Measurements from ENCODE around the gene CD55.

DNA sequence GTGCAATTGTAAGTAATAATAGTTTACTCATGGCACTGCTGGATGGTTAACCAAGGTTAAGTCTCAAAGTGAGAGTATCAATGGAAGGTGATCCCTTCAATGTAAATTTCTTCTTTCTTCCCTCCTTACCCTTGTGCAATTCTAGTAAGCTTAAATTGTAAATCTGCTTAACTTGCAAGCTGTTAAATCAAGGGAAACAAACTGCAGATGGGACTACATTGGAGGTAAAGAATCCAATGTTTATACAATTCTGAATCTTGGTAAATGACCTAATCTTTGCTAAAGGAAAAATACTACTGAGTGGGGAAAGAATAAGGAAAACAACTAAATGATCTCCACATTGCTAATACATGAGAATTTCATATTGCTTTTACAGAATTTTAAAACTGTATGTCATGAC, 6.7 kb upstream of the CD55 start:
- TF ChIP-seq POLR2A (IDR thresholded peaks at IDR 0.05) = no peak
- no peak for TF ChIP-seq EP300 (IDR thresholded peaks at IDR 0.05)
- TF ChIP-seq, protein P1, sequence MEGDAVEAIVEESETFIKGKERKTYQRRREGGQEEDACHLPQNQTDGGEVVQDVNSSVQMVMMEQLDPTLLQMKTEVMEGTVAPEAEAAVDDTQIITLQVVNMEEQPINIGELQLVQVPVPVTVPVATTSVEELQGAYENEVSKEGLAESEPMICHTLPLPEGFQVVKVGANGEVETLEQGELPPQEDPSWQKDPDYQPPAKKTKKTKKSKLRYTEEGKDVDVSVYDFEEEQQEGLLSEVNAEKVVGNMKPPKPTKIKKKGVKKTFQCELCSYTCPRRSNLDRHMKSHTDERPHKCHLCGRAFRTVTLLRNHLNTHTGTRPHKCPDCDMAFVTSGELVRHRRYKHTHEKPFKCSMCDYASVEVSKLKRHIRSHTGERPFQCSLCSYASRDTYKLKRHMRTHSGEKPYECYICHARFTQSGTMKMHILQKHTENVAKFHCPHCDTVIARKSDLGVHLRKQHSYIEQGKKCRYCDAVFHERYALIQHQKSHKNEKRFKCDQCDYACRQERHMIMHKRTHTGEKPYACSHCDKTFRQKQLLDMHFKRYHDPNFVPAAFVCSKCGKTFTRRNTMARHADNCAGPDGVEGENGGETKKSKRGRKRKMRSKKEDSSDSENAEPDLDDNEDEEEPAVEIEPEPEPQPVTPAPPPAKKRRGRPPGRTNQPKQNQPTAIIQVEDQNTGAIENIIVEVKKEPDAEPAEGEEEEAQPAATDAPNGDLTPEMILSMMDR (IDR thresholded peaks at IDR 0.05) = no peak

Data from suprapubic skin (tissue), 3 donors.